ENCODE results near the gene PIGU.

GRCh38 chr20:34558320-34559218 is 118.3 kb downstream of the PIGU start, which contains the start of gene MAP1LC3A:
- TF ChIP-seq REST (IDR thresholded peaks at IDR 0.05; ENCODE audit: insufficient read depth in 1 of 2, low read depth in 2 of 2, low read length in 2 of 2) (no peak), POLR2AphosphoS5 (IDR thresholded peaks at IDR 0.05; ENCODE audit: low read depth, low read length) (no peak), FOXP2 (optimal IDR thresholded peaks at IDR 0.05; ENCODE audit: borderline replicate concordance, extremely low read depth, extremely low read length, insufficient read depth) (peak; percentile 62), TAF1 (IDR thresholded peaks at IDR 0.05; ENCODE audit: borderline replicate concordance, insufficient read depth, low read length) (no peak)

Measured in PFSK-1 (cell line).